SK-N-SH (cell line): ENCODE measurements around the gene RNF144B. TPM values are rescaled to one million over a fixed set of nuclear protein-coding genes. Genes with fewer than 3 reads are reported as not detected.

ENCODE experiments used
- CTCF ChIA-PET: fragments of 300-600, 350-600 bp; formaldehyde crosslinking; extraction: SDS; loops from one replicate; lab custom pipeline; 2021; lab: Yijun Ruan, JAX
- POLR2A ChIA-PET: fragments of 350-600 bp; sonication (Branson Sonifier 250); formaldehyde crosslinking; extraction: SDS; loops from one replicate; lab custom pipeline; 2020; ENCODE audit warnings: antibody characterized with exemption, inconsistent platforms; lab: Yijun Ruan, JAX
- DNase-seq: peaks from one replicate; pipeline ENCODE4 v3.0.0; 2012
- H2AFZ ChIP-seq: fragments of 200-600 bp; sonication (generic); 2 replicates; pipeline ENCODE4 v1.8.1; 2016; ENCODE audit warnings: antibody characterized with exemption, mild to moderate bottlenecking, low read depth
- H3F3A ChIP-seq: fragments of 200-600 bp; sonication (generic); replicated peaks from 2 replicates; pipeline ENCODE3; 2016; ENCODE audit warnings: antibody characterized with exemption, mild to moderate bottlenecking; ENCODE audit not compliant: insufficient read depth
- H3K27ac ChIP-seq, 2 experiments: fragments of 200-500 bp in 1 of 2; fragments of 200-600 bp in 1 of 2; sonication (Bioruptor generic) in 1 of 2; sonication (generic), shearing (Covaris generic) in 1 of 2; 2 replicates each; pipeline versions ENCODE4 v1.5.1 to v1.6.1; 2014 to 2016; ENCODE audit warnings: low read depth in 2 of 2, inconsistent platforms in 1 of 2, low read length in 1 of 2, mild to moderate bottlenecking in 1 of 2, mixed read lengths in 1 of 2
- H3K27me3 ChIP-seq: fragments of 200-600 bp; sonication (generic), shearing (Covaris generic); 2 replicates; pipeline ENCODE4 v1.6.1; 2016; ENCODE audit warnings: mixed run types; ENCODE audit not compliant: insufficient read depth
- H3K36me3 ChIP-seq, 2 experiments: fragments of 200-500 bp in 1 of 2; fragments of 200-600 bp in 1 of 2; sonication (Bioruptor generic) in 1 of 2; sonication (generic) in 1 of 2; replicated peaks in 1 of 2; 2 replicates each; pipeline versions ENCODE3 to v1.5.1; 2014 to 2016; ENCODE audit warnings: low read length in 1 of 2, mild to moderate bottlenecking in 1 of 2; ENCODE audit not compliant: insufficient read depth in 2 of 2, control insufficient read depth in 1 of 2
- H3K4me1 ChIP-seq, 2 experiments: fragments of 200-500 bp in 1 of 2; fragments of 200-600 bp in 1 of 2; sonication (Bioruptor generic) in 1 of 2; sonication (generic), shearing (Covaris generic) in 1 of 2; 2 replicates each; pipeline versions ENCODE4 v1.5.1 to v1.6.1; 2014 to 2016; ENCODE audit warnings: low read depth in 1 of 2, low read length in 1 of 2, mixed run types in 1 of 2; ENCODE audit not compliant: insufficient read depth in 2 of 2, control insufficient read depth in 1 of 2
- H3K4me2 ChIP-seq: fragments of 200-600 bp; sonication (generic), shearing (Covaris generic); 2 replicates; pipeline ENCODE4 v1.6.1; 2017; ENCODE audit warnings: mixed run types
- H3K4me3 ChIP-seq, 2 experiments: fragments of 200-500 bp in 1 of 2; fragments of 200-600 bp in 1 of 2; sonication (Bioruptor generic) in 1 of 2; sonication (generic), shearing (Covaris generic) in 1 of 2; 2 replicates each; pipeline versions ENCODE4 v1.5.1 to v1.8.1; 2014 to 2016; ENCODE audit warnings: low read depth in 2 of 2, inconsistent platforms in 1 of 2, low read length in 1 of 2, mild to moderate bottlenecking in 1 of 2, mixed read lengths in 1 of 2, moderate library complexity in 1 of 2
- H3K79me2 ChIP-seq: fragments of 200-600 bp; sonication (generic); 2 replicates; pipeline ENCODE4 v1.8.1; 2017; ENCODE audit warnings: mild to moderate bottlenecking; ENCODE audit not compliant: insufficient read depth
- H3K9ac ChIP-seq: fragments of 200-600 bp; sonication (generic); 2 replicates; pipeline ENCODE4 v1.6.1; 2017; ENCODE audit warnings: mixed run types
- H3K9me2 ChIP-seq: fragments of 200-600 bp; sonication (generic); 2 replicates; pipeline ENCODE4 v1.6.1; 2017; ENCODE audit warnings: mixed run types
- H3K9me3 ChIP-seq: fragments of 200-600 bp; sonication (generic); 2 replicates; pipeline ENCODE4 v1.6.1; 2017; ENCODE audit warnings: mixed run types, mild to moderate bottlenecking, moderate library complexity
- H4K20me1 ChIP-seq: fragments of 200-600 bp; sonication (generic); 2 replicates; pipeline ENCODE4 v1.6.1; 2017; ENCODE audit warnings: mild to moderate bottlenecking, mixed run types; ENCODE audit not compliant: insufficient read depth
- CTCF ChIP-seq: fragments of 200-600 bp; sonication (generic); IDR thresholded peaks from 2 replicates; pipeline ENCODE4 v1.6.1; 2017; ENCODE audit warnings: antibody characterized with exemption, mild to moderate bottlenecking, moderate library complexity
- ELF1 ChIP-seq: IDR thresholded peaks from 2 replicates; pipeline ENCODE4 v1.4.0; 2012
- EP300 ChIP-seq, 2 experiments: IDR thresholded peaks; 2 replicates each; pipeline versions ENCODE4 v1.4.0 to v1.6.1; 2012; ENCODE audit warnings: borderline replicate concordance in 1 of 2, low read depth in 1 of 2, low read length in 1 of 2
- FOXM1 ChIP-seq: IDR thresholded peaks from 2 replicates; pipeline ENCODE4 v1.4.0; 2012; ENCODE audit warnings: low read depth, mild to moderate bottlenecking
- GABPA ChIP-seq: IDR thresholded peaks from 2 replicates; pipeline ENCODE4 v1.4.0; 2012; ENCODE audit warnings: low read depth, mild to moderate bottlenecking
- MAX ChIP-seq: IDR thresholded peaks from 2 replicates; pipeline ENCODE4 v1.4.0; 2012; ENCODE audit warnings: low read depth
- MXI1 ChIP-seq: IDR thresholded peaks from 2 replicates; pipeline ENCODE4 v1.6.1; 2012; ENCODE audit warnings: mild to moderate bottlenecking, low read depth, low read length, improper control_type of control experiment
- NFIC ChIP-seq: IDR thresholded peaks from 2 replicates; pipeline ENCODE4 v1.4.0; 2012; ENCODE audit warnings: borderline replicate concordance
- NRF1 ChIP-seq: IDR thresholded peaks from 2 replicates; pipeline ENCODE4 v1.6.1; 2012; ENCODE audit warnings: low read depth, mild to moderate bottlenecking, low read length
- PBX3 ChIP-seq: IDR thresholded peaks from 2 replicates; pipeline ENCODE4; 2012
- POLR2AphosphoS5 ChIP-seq: IDR thresholded peaks from 2 replicates; pipeline ENCODE4 v1.6.1; 2012; ENCODE audit warnings: low read depth, low read length
- RCOR1 ChIP-seq: fragments of 150-350 bp; IDR thresholded peaks from 2 replicates; pipeline ENCODE4 v1.6.1; 2017; ENCODE audit warnings: antibody characterized with exemption, low read length
- RFX5 ChIP-seq: IDR thresholded peaks from 2 replicates; pipeline ENCODE4 v1.6.1; 2012; ENCODE audit warnings: mild to moderate bottlenecking, improper control_type of control experiment, low read length
- TAF1 ChIP-seq: IDR thresholded peaks from 2 replicates; pipeline ENCODE4 v1.6.1; 2012; ENCODE audit warnings: low read depth, mild to moderate bottlenecking, low read length, moderate library complexity, borderline replicate concordance
- TCF12 ChIP-seq: IDR thresholded peaks from 2 replicates; pipeline ENCODE4 v1.4.0; 2012
- USF1 ChIP-seq: IDR thresholded peaks from 2 replicates; pipeline ENCODE4 v1.4.0; 2012; ENCODE audit warnings: low read depth, borderline replicate concordance
- YY1 ChIP-seq: IDR thresholded peaks from 2 replicates; pipeline ENCODE4 v1.4.0; 2012; ENCODE audit warnings: low read depth, mild to moderate bottlenecking
- WGBS: methylation state at CpG from one replicate; pipeline ENCODE4 v1.1.6; 2017; ENCODE audit warnings: low lambda C conversion rate; 5-methylcytosine and 5-hydroxymethylcytosine counted together
- polyA plus RNA-seq, 3 experiments: library from polyadenylated mRNA; depleted of rRNA; stranded (reverse); fragments of >200 nt; gene quantifications; 2 replicates each; pipeline ENCODE4 v1.2.3, GENCODE V29; 2012
- TF ChIP-seq, protein P1 (sequence below): fragments of 150-350 bp; IDR thresholded peaks from 2 replicates; pipeline ENCODE4 v1.6.1; 2017; ENCODE audit warnings: antibody characterized with exemption, low read length, low read depth, borderline replicate concordance
- TF ChIP-seq, protein P2 (sequence below): IDR thresholded peaks from 2 replicates; pipeline ENCODE4 v1.4.0; 2012; ENCODE audit warnings: low read depth, borderline replicate concordance

Gene RNF144B
- polyA plus RNA-seq, 1 of the 3 experiments (the other 2 are of a cell fraction): 1.2 TPM

DNA sequence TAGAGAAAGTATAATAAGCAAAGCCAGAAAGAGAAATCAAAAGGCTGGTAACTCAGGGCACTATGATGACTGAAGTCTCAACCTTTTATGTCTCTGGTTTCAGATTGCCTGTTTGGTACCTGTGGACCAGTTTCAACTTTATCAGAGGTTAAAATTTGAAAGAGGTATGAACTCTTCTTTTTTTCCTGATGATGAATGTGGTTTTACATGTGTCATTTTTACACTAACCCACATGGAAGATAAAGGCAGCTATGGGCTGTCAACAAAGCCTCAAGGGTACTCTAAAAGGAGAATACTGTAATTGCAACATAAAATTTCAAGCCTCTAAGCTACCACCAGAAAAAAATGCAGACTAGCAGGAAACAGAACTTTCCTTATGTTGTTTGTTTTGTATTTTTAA is 52.4 kb downstream of the RNF144B start:
- H4K20me1 ChIP-seq: no peaks in the 10 kb centered on the region
- no peak for TF ChIP-seq POLR2AphosphoS5
- TF ChIP-seq, protein P1, sequence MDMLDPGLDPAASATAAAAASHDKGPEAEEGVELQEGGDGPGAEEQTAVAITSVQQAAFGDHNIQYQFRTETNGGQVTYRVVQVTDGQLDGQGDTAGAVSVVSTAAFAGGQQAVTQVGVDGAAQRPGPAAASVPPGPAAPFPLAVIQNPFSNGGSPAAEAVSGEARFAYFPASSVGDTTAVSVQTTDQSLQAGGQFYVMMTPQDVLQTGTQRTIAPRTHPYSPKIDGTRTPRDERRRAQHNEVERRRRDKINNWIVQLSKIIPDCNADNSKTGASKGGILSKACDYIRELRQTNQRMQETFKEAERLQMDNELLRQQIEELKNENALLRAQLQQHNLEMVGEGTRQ: no peak
- no peak for TF ChIP-seq NFIC
- no peak for TF ChIP-seq TCF12
- no peak for TF ChIP-seq PBX3
- no peak for TF ChIP-seq YY1
- no peak for TF ChIP-seq EP300 (IDR thresholded peaks at IDR 0.05; ENCODE audit: borderline replicate concordance in 1 of 2, low read depth in 1 of 2, low read length in 1 of 2)
- TF ChIP-seq NRF1: no peak
- no peak for TF ChIP-seq RFX5
- TF ChIP-seq RCOR1: no peak
- TF ChIP-seq MXI1: no peak
- no peak for TF ChIP-seq MAX
- no peak for TF ChIP-seq GABPA
- H3K4me2 ChIP-seq: no peak overlapping the region
- no peak overlapping the region for H3K27ac ChIP-seq
- H3K4me1 ChIP-seq: no peaks in the 10 kb centered on the region
- ChIA-PET POLR2A (no interaction called here), CTCF (no interaction called here)
- no peak for DNase-seq
- no peak overlapping the region for H3K4me3 ChIP-seq
- H3K9me3 ChIP-seq: no peaks in the 10 kb centered on the region
- no peak overlapping the region for H3K9ac ChIP-seq
- no peaks in the 10 kb centered on the region for H3K79me2 ChIP-seq
- no peaks in the 10 kb centered on the region for H3F3A ChIP-seq
- no peaks in the 10 kb centered on the region for H3K36me3 ChIP-seq
- H2AFZ ChIP-seq: no peak overlapping the region
- H3K27me3 ChIP-seq: no peaks in the 10 kb centered on the region
- H3K9me2 ChIP-seq: no peaks in the 10 kb centered on the region

DNA sequence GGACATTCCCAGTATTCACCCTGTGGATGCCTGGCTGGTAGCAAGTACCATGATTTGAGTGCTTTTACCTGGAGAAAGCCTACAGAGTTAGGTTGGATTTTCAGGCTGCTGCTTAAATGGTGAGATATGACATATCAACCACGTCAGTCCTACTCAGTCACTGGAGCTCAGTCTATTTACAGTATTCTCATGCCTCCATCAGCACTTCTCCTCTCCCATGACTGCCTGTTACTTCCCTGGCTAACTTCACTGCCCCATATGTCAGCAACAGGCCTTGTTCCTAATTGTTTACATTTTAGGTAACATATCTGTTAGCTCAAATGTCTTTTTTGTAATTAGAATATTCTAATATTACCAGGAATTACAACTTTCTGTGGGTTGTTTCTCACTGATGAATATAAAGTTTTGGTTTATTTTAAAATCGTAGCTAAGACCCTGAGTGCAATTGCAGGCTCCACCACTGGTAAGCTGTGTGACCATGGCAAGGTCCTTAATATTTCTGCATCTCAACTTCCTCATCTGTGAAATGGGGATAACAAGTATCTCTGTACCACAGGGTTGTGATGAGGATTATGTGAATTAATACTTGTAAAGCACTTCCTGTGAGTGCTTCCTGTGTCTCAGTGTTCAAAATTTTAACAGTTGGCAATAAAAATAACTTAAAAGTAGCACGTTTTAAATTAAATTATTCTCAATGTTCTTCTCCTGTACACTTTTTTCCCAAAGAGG is 54.3 kb downstream of the RNF144B start:
- H3K9me3 ChIP-seq: no peaks in the 10 kb centered on the region
- H3K27me3 ChIP-seq: no peaks in the 10 kb centered on the region
- no peak overlapping the region for H2AFZ ChIP-seq
- no peak for DNase-seq
- CTCF ChIA-PET: interaction anchor here (1.1 kb wide), 1 partner anchor 158 kb away, joined by 4 read pairs; no protein-coding TSS in a partner anchor
- H4K20me1 ChIP-seq: no peaks in the 10 kb centered on the region
- no peaks in the 10 kb centered on the region for H3F3A ChIP-seq
- H3K4me3 ChIP-seq: no peak overlapping the region
- no peaks in the 10 kb centered on the region for H3K4me1 ChIP-seq
- no peak overlapping the region for H3K27ac ChIP-seq
- 65% methylated on average over 3 of the region's 3 CpGs for WGBS
- POLR2A ChIA-PET: no interaction called here
- H3K36me3 ChIP-seq: no peaks in the 10 kb centered on the region
- no peaks in the 10 kb centered on the region for H3K79me2 ChIP-seq
- no peak overlapping the region for H3K9ac ChIP-seq
- no peaks in the 10 kb centered on the region for H3K9me2 ChIP-seq
- no peak overlapping the region for H3K4me2 ChIP-seq
- TF ChIP-seq MAX (no peak), GABPA (no peak), USF1 (no peak), TAF1 (no peak), TCF12 (no peak), FOXM1 (no peak), CTCF (no peak), PBX3 (no peak), NRF1 (no peak), RFX5 (no peak), ELF1 (no peak), MXI1 (no peak)
- TF ChIP-seq, protein P2, sequence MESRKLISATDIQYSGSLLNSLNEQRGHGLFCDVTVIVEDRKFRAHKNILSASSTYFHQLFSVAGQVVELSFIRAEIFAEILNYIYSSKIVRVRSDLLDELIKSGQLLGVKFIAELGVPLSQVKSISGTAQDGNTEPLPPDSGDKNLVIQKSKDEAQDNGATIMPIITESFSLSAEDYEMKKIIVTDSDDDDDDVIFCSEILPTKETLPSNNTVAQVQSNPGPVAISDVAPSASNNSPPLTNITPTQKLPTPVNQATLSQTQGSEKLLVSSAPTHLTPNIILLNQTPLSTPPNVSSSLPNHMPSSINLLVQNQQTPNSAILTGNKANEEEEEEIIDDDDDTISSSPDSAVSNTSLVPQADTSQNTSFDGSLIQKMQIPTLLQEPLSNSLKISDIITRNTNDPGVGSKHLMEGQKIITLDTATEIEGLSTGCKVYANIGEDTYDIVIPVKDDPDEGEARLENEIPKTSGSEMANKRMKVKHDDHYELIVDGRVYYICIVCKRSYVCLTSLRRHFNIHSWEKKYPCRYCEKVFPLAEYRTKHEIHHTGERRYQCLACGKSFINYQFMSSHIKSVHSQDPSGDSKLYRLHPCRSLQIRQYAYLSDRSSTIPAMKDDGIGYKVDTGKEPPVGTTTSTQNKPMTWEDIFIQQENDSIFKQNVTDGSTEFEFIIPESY: no peak
